ENCODE results near the gene BAIAP2L1. TPM values are rescaled to one million over a fixed set of nuclear protein-coding genes. Genes with fewer than 3 reads are reported as not detected.

The BAIAP2L1 gene
- total RNA-seq, 4 donors from 2014 or later: 17.2 to 28.9 (median 20.7) TPM

GRCh38 chr7:98312201-98312600 lies 88.7 kb downstream of the BAIAP2L1 start:
- no peak for DNase-seq (ENCODE audit: low spot score in 2 of 2)
- no peak overlapping the region for H3K4me3 ChIP-seq (ENCODE audit: low read depth, poor library complexity, severe bottlenecking)
- WGBS, 2 donors: 80 to 88% methylated on average over 7 of the region's 7 CpGs
- TF ChIP-seq POLR2A (IDR thresholded peaks at IDR 0.05) (no peak), CTCF (IDR thresholded peaks at IDR 0.05) (no peak)
- intact Hi-C loops (cut with DNase I; ENCODE audit: low total_unique reads): no loop called here

GRCh38 chr7:98309566-98309965 lies 91.3 kb downstream of the BAIAP2L1 start:
- intact Hi-C loops (cut with DNase I; ENCODE audit: low total_unique reads): no loop called here
- no peak for DNase-seq (ENCODE audit: low spot score in 2 of 2)
- no peak overlapping the region for H3K4me3 ChIP-seq (ENCODE audit: low read depth, poor library complexity, severe bottlenecking)
- TF ChIP-seq CTCF (IDR thresholded peaks at IDR 0.05) (no peak), POLR2A (IDR thresholded peaks at IDR 0.05) (no peak)
- WGBS, 2 donors: 94 to 100% methylated on average over 8 of the region's 8 CpGs

- TF ChIP-seq POLR2A (IDR thresholded peaks at IDR 0.05) (no peak), CTCF (IDR thresholded peaks at IDR 0.05) (no peak)
- H3K4me3 ChIP-seq (ENCODE audit: low read depth, poor library complexity, severe bottlenecking): no peak overlapping the region
- 92 to 95% methylated on average over 14 of the region's 14 CpGs for WGBS, 2 donors
- DNase-seq (ENCODE audit: low spot score in 2 of 2): no peak
- intact Hi-C loops (cut with DNase I; ENCODE audit: low total_unique reads): no loop called here
Observed at GRCh38 chr7:98307971-98308466, 92.9 kb downstream of the BAIAP2L1 start.

GRCh38 chr7:98305951-98306535 lies 94.8 kb downstream of the BAIAP2L1 start:
- no peak for DNase-seq (ENCODE audit: low spot score in 2 of 2)
- intact Hi-C loops (cut with DNase I; ENCODE audit: low total_unique reads): no loop called here
- H3K4me3 ChIP-seq (ENCODE audit: low read depth, poor library complexity, severe bottlenecking): no peak overlapping the region
- TF ChIP-seq POLR2A (IDR thresholded peaks at IDR 0.05) (no peak), CTCF (IDR thresholded peaks at IDR 0.05) (no peak)
- 84 to 85% methylated on average over 22 of the region's 22 CpGs for WGBS, 2 donors

GRCh38 chr7:98303906-98304305 lies 97.0 kb downstream of the BAIAP2L1 start:
- 71 to 84% methylated on average over 15 of the region's 15 CpGs for WGBS, 2 donors
- TF ChIP-seq POLR2A (IDR thresholded peaks at IDR 0.05) (no peak), CTCF (IDR thresholded peaks at IDR 0.05) (no peak)
- H3K4me3 ChIP-seq (ENCODE audit: low read depth, poor library complexity, severe bottlenecking): no peak overlapping the region
- DNase-seq (ENCODE audit: low spot score in 2 of 2): no peak
- intact Hi-C loops (cut with DNase I; ENCODE audit: low total_unique reads): no loop called here
